SHP77 (cell line): Measurements from ENCODE around the gene CPEB3.

Experiments used
- DNase-seq, 2 experiments: peaks; one replicate each; lab custom pipeline; 2025; lab: John Stamatoyannopoulos, UW

The CPEB3 gene

GRCh38 chr10:92213049-92213448 is 77.8 kb downstream of the CPEB3 start:
- no peak for DNase-seq

GRCh38 chr10:92208736-92209135 is 82.1 kb downstream of the CPEB3 start:
- DNase-seq: no peak

- DNase-seq: no peak
These were observed 82.6 kb downstream of the CPEB3 start for GRCh38 chr10:92208157-92208720.

GRCh38 chr10:92207061-92207460 is 83.8 kb downstream of the CPEB3 start:
- DNase-seq: no peak

GRCh38 chr10:92203919-92204623 is 86.8 kb downstream of the CPEB3 start:
- DNase-seq: peak; percentile 60 to 64

- no peak for DNase-seq
These were observed 88.3 kb downstream of the CPEB3 start for GRCh38 chr10:92202536-92202935.

GRCh38 chr10:92200564-92200963 is 90.3 kb downstream of the CPEB3 start:
- DNase-seq: no peak

- DNase-seq: no peak
These were observed 103.8 kb downstream of the CPEB3 start for GRCh38 chr10:92187101-92187500.

- DNase-seq: peak; percentile 9 to 16
These were observed 105.9 kb downstream of the CPEB3 start for GRCh38 chr10:92184977-92185376.

- DNase-seq: no peak
These were observed 107.7 kb downstream of the CPEB3 start for GRCh38 chr10:92183199-92183598.

GRCh38 chr10:92181575-92181974 is 109.3 kb downstream of the CPEB3 start:
- no peak for DNase-seq

GRCh38 chr10:92180399-92180798 is 110.5 kb downstream of the CPEB3 start:
- no peak for DNase-seq

GRCh38 chr10:92177546-92177945 is 113.3 kb downstream of the CPEB3 start:
- no peak for DNase-seq

- no peak for DNase-seq
These were observed 115.7 kb downstream of the CPEB3 start for GRCh38 chr10:92175164-92175563.

- no peak for DNase-seq
These were observed 116.9 kb downstream of the CPEB3 start for GRCh38 chr10:92173996-92174395.

- no peak for DNase-seq
These were observed 126.7 kb downstream of the CPEB3 start for GRCh38 chr10:92164036-92164696.

- DNase-seq: no peak
These were observed 128.3 kb downstream of the CPEB3 start for GRCh38 chr10:92162541-92162940.

- DNase-seq: no peak
These were observed 133.8 kb downstream of the CPEB3 start for GRCh38 chr10:92156874-92157773.

- no peak for DNase-seq
These were observed 140.1 kb downstream of the CPEB3 start for GRCh38 chr10:92150823-92151222.

GRCh38 chr10:92149261-92149660 is 141.6 kb downstream of the CPEB3 start:
- DNase-seq: no peak

- no peak for DNase-seq
These were observed 144.1 kb downstream of the CPEB3 start for GRCh38 chr10:92146781-92147180.

- no peak for DNase-seq
These were observed 144.8 kb downstream of the CPEB3 start for GRCh38 chr10:92146107-92146506.
